HG02973 (cell line): ENCODE data around the gene SLC9A9.
"Not testable (repeated sequence)": the region's sequence is repeated elsewhere in the genome, so short reads cannot be mapped to it uniquely, and the experiment has no call there.

Source experiments
- ATAC-seq: cut with Tn5 transposase; IDR thresholded peaks from one replicate; pipeline ENCODE4 v1.9.1; 2021; ENCODE audit warnings: moderate library complexity; ENCODE audit not compliant: unreplicated experiment

SLC9A9 gene

GRCh38 chr3:143847787-143848631 lies at the start of gene SLC9A9:
SLC9A9 (minus strand) TSS chr3:143848468; CDS start chr3:143848322, 146 bp downstream.
- peak; percentile 88 for ATAC-seq

GRCh38 chr3:143897576-143898295 lies 49.5 kb upstream of the SLC9A9 start:
- ATAC-seq: no peak

GRCh38 chr3:143896486-143896885 lies 48.2 kb upstream of the SLC9A9 start:
- no peak for ATAC-seq

GRCh38 chr3:143895805-143896204 lies 47.5 kb upstream of the SLC9A9 start:
- ATAC-seq: no peak

GRCh38 chr3:143888846-143889245 lies 40.6 kb upstream of the SLC9A9 start:
- ATAC-seq: no peak

- no peak for ATAC-seq
Measured at GRCh38 chr3:143888166-143888565, 39.9 kb upstream of the SLC9A9 start.

- ATAC-seq: peak; percentile 94
Measured at GRCh38 chr3:143885780-143886427, 37.6 kb upstream of the SLC9A9 start.

- no peak for ATAC-seq
Measured at GRCh38 chr3:143884861-143885260, 36.6 kb upstream of the SLC9A9 start.

- ATAC-seq: no peak
Measured at GRCh38 chr3:143883151-143883550, 34.9 kb upstream of the SLC9A9 start.

- ATAC-seq: no peak
Measured at GRCh38 chr3:143881095-143881494, 32.8 kb upstream of the SLC9A9 start.

- ATAC-seq: no peak
Measured at GRCh38 chr3:143875546-143875945, 27.3 kb upstream of the SLC9A9 start.

GRCh38 chr3:143873553-143873952 lies 25.3 kb upstream of the SLC9A9 start:
- ATAC-seq: not testable (repeated sequence)

- no peak for ATAC-seq
Measured at GRCh38 chr3:143865302-143865701, 17.0 kb upstream of the SLC9A9 start.

- ATAC-seq: no peak
Measured at GRCh38 chr3:143859465-143860203, 11.4 kb upstream of the SLC9A9 start.

- ATAC-seq: no peak
Measured at GRCh38 chr3:143856252-143856970, 8.1 kb upstream of the SLC9A9 start.

- ATAC-seq: no peak
Measured at GRCh38 chr3:143855183-143855582, 6.9 kb upstream of the SLC9A9 start.

- ATAC-seq: no peak
Measured at GRCh38 chr3:143851331-143852017, 3.2 kb upstream of the SLC9A9 start.

GRCh38 chr3:143850877-143851276 lies 2.6 kb upstream of the SLC9A9 start:
- peak; percentile 27 for ATAC-seq

- no peak for ATAC-seq
Measured at GRCh38 chr3:143849854-143850549, 1.7 kb upstream of the SLC9A9 start.
